Glutamatergic neuron (in vitro differentiated cells): ENCODE measurements around the gene CTNND2. TPM values are rescaled to one million over a fixed set of nuclear protein-coding genes. Genes with fewer than 3 reads are reported as not detected.

Experiments
- DNase-seq: peaks from one replicate; pipeline ENCODE4 v3.0.0; 2022
- H3K27ac Mint-ChIP-seq: one replicate; pipeline ENCODE4 v1.8.0; 2020; ENCODE audit warnings: mild to moderate bottlenecking, mixed read lengths, inconsistent platforms; ENCODE audit not compliant: unreplicated experiment
- H3K27me3 Mint-ChIP-seq: one replicate; pipeline ENCODE4 v1.8.0; 2020; ENCODE audit warnings: mild to moderate bottlenecking, moderate library complexity, mixed read lengths, inconsistent platforms; ENCODE audit not compliant: unreplicated experiment
- H3K36me3 Mint-ChIP-seq: one replicate; pipeline ENCODE4 v1.8.0; 2020; ENCODE audit warnings: mild to moderate bottlenecking, mixed read lengths, inconsistent platforms; ENCODE audit not compliant: unreplicated experiment
- H3K4me1 Mint-ChIP-seq: one replicate; pipeline ENCODE4 v1.8.0; 2020; ENCODE audit warnings: mild to moderate bottlenecking, low read depth, mixed read lengths, inconsistent platforms; ENCODE audit not compliant: unreplicated experiment
- H3K4me3 Mint-ChIP-seq: one replicate; pipeline ENCODE4 v1.8.0; 2020; ENCODE audit warnings: mild to moderate bottlenecking, mixed read lengths, inconsistent platforms; ENCODE audit not compliant: unreplicated experiment
- H3K9me3 Mint-ChIP-seq: one replicate; pipeline ENCODE4 v1.8.0; 2020; ENCODE audit warnings: mild to moderate bottlenecking, moderate library complexity, mixed read lengths, inconsistent platforms; ENCODE audit not compliant: unreplicated experiment
- total RNA-seq: library from RNA; stranded (reverse); fragmentation: NEBNext Ultra II Directional; extraction: Animal tissue kit (Norgen Biotek cat#: 25700); gene quantifications from one replicate; pipeline ENCODE4 v1.2.1, GENCODE V29; 2021; ENCODE audit not compliant: unreplicated experiment
- TF ChIP-seq, protein P1 (sequence below): fragments of 200-600 bp; sonication (generic); IDR thresholded peaks from one replicate; pipeline ENCODE4 v1.5.0; 2021; ENCODE audit not compliant: partially characterized antibody, unreplicated experiment

CTNND2 gene
- total RNA-seq, 1 donor from 2014 or later, result 134 TPM

DNA sequence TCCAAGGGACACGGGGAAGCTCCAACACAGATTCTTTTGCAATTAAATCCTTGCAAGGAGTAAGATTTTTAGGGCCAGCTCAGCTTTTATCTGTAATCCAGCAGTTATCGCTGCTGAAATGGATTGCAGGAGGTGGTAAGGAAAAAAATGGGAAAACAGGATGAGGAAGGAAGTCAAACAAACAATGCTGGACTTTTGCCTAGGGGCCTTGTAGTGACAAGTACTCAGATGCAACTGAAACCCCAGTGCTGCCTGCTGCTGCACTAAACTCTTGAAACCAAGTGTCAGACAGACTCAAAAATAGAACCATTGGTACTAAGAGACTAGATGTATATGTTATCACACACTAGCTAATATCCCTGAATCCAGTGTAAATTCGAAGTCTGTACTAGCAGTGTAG, 309.2 kb downstream of the CTNND2 start:
- H3K27me3 Mint-ChIP-seq, result peaks cover 3% of the 10 kb centered on the region
- no peak for DNase-seq
- no peaks in the 10 kb centered on the region for H3K36me3 Mint-ChIP-seq
- no peak overlapping the region for H3K4me3 Mint-ChIP-seq
- H3K9me3 Mint-ChIP-seq, result no peaks in the 10 kb centered on the region
- TF ChIP-seq, protein P1, sequence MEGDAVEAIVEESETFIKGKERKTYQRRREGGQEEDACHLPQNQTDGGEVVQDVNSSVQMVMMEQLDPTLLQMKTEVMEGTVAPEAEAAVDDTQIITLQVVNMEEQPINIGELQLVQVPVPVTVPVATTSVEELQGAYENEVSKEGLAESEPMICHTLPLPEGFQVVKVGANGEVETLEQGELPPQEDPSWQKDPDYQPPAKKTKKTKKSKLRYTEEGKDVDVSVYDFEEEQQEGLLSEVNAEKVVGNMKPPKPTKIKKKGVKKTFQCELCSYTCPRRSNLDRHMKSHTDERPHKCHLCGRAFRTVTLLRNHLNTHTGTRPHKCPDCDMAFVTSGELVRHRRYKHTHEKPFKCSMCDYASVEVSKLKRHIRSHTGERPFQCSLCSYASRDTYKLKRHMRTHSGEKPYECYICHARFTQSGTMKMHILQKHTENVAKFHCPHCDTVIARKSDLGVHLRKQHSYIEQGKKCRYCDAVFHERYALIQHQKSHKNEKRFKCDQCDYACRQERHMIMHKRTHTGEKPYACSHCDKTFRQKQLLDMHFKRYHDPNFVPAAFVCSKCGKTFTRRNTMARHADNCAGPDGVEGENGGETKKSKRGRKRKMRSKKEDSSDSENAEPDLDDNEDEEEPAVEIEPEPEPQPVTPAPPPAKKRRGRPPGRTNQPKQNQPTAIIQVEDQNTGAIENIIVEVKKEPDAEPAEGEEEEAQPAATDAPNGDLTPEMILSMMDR, result no peak
- peak overlapping the region; percentile 86 for H3K27ac Mint-ChIP-seq
- peaks cover 25% of the 10 kb centered on the region for H3K4me1 Mint-ChIP-seq

DNA sequence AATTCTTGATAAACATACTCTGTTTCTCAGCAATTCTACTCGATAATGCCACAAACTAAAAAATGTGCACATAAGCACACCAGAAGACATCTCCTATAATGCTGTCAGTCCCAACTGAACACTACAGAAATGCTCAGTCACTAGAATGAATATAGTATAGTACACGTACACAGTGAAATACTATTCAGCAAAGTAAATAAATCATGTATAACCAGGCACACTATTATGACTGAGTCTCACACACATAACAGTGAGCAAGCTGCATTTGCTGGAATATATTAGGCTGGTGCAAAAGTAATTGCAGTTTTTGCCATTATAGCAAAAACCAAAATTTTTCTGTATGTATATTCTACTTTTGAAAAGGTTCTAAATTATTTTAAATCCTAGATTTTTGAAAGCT, 310.2 kb downstream of the CTNND2 start:
- Mint-ChIP-seq H3K36me3 (no peaks in the 10 kb centered on the region), H3K4me3 (no peak overlapping the region), H3K9me3 (peaks cover 1% of the 10 kb centered on the region), H3K27me3 (peaks cover 3% of the 10 kb centered on the region), H3K4me1 (peaks cover 29% of the 10 kb centered on the region), H3K27ac (peak overlapping the region; percentile 75)
- DNase-seq, result no peak
- TF ChIP-seq, protein P1, result no peak

DNA sequence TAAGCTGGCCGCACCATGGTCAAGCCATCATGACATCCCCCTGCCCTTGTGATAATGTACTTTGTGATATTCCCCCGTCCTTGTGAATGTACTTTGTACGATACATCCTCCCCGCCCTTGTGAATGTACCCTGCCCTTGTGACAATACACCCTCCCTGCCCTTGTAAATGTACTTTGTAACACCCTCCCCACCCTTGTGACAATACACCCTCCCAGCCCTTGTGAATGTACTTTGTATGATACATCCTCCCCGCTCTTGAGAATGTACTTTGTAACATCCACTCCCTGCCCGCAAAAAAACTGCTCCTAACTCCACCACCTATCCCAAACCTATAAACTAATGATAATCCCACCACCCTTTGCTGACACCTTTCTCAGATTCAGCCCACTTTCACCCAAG, 313.8 kb downstream of the CTNND2 start:
- no peaks in the 10 kb centered on the region for H3K36me3 Mint-ChIP-seq
- H3K27ac Mint-ChIP-seq, result no peak overlapping the region
- H3K27me3 Mint-ChIP-seq, result peaks cover 3% of the 10 kb centered on the region
- TF ChIP-seq, protein P1, result no peak
- peaks cover 2% of the 10 kb centered on the region for H3K9me3 Mint-ChIP-seq
- no peak for DNase-seq
- H3K4me3 Mint-ChIP-seq, result no peak overlapping the region
- peaks cover 33% of the 10 kb centered on the region for H3K4me1 Mint-ChIP-seq

DNA sequence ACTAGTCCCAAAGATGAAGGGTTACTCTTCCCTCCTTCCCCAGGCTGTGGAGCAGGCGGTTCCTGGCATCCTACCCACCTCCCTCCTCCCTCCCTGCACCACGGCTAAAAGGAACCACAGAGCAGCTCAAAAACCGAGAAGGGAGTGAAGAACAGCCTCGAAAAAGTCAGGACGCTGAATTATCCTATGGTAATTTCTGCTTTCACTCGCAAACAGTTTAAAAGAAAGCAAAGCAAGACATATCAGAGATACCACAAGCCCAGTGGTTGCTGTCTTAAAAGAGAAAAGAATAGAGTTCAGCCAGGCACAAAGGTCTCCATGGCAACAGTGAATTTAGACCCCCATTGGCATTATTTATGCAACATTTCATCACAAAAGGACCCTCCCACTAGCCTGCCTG, 315.4 kb downstream of the CTNND2 start:
- TF ChIP-seq, protein P1, result no peak
- Mint-ChIP-seq H3K36me3 (no peaks in the 10 kb centered on the region), H3K9me3 (peaks cover 2% of the 10 kb centered on the region), H3K27me3 (peaks cover 3% of the 10 kb centered on the region), H3K4me3 (peak overlapping the region; percentile 76), H3K27ac (peak overlapping the region; percentile 91), H3K4me1 (peaks cover 25% of the 10 kb centered on the region)
- peak; percentile 52 for DNase-seq

DNA sequence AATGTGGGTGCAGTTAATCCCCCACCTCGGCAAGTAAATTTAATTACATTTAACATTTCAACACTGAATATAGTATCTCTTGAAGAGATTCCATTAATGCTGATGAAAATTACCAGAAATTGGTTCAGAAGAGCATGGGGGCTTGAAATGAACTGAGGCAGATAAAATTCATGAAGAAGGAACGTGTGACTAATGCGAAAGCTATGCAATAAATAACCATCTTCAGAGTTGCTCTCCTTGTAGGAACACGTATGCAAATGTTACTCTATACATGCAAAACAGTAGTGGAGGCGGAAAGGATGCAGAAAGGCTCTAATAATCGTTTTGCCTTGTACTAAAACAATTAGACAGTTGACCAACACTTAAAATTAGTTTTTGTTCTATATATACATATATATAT, 320.2 kb downstream of the CTNND2 start:
- TF ChIP-seq, protein P1, result no peak
- no peak overlapping the region for H3K4me3 Mint-ChIP-seq
- no peaks in the 10 kb centered on the region for H3K36me3 Mint-ChIP-seq
- H3K4me1 Mint-ChIP-seq, result peaks cover 12% of the 10 kb centered on the region
- H3K27ac Mint-ChIP-seq, result no peak overlapping the region
- no peaks in the 10 kb centered on the region for H3K27me3 Mint-ChIP-seq
- no peak for DNase-seq
- H3K9me3 Mint-ChIP-seq, result peaks cover under 1% of the 10 kb centered on the region
